GM19193 (cell line): Measurements from ENCODE around the gene SYMPK.

Source experiments
- POLR2A ChIP-seq: IDR thresholded peaks from 4 replicates; pipeline ENCODE4 v1.6.1; 2011; ENCODE audit not compliant: insufficient read depth, insufficient read length; ENCODE audit errors: extremely low read depth

The SYMPK gene

DNA sequence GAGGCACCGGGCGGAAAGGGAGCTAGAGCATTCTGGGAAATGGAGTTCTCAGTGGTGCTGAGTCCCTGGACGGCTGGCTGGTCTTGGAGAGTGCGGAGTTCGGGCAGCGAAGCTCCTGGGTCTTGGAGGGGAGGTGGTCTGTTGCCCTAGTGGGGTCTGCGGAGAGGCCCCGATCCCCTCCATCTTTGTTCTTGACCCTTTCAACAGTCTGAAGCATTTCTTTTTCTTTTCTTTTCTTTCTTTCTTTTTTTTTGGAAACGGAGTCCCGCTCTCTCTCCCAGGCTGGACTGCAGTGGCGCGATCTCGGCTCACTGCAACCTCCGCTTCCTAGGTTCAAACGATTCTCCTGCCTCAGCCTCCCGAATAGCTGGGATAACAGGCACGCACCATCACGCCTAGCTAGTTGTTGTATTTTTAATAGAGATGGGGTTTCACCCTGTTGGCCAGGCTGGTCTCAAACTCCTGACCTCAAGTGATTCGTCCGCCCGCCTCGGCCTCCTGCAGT is 440 bp upstream of the SYMPK start:
- TF ChIP-seq POLR2A: no peak

- TF ChIP-seq POLR2A: no peak
These were observed 730 bp downstream of the SYMPK start for GRCh38 chr19:45862271-45862563.

- no peak for TF ChIP-seq POLR2A
These were observed 2.3 kb downstream of the SYMPK start for GRCh38 chr19:45860359-45861259.

GRCh38 chr19:45854167-45854778 is 8.7 kb downstream of the SYMPK start:
- no peak for TF ChIP-seq POLR2A

DNA sequence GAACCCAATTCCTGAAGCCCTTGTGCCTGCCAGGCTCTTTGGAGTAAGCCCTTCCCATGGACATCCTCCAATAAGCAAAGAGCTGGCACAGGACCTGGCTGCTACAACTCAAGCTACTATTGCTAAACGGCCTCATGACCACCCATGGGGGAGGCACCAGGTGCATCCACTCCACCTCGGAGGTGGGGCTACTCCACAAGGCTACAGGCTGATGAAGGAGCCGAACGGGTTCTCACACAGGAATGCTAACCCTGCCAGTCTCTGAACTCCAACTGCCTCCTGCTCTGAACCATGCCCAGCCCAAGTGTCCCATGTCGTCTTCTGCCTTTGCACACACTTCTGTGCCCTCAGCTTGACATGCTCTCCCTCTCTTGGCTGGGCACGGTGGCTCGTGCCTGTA is 10.0 kb downstream of the SYMPK start:
- TF ChIP-seq POLR2A: no peak

DNA sequence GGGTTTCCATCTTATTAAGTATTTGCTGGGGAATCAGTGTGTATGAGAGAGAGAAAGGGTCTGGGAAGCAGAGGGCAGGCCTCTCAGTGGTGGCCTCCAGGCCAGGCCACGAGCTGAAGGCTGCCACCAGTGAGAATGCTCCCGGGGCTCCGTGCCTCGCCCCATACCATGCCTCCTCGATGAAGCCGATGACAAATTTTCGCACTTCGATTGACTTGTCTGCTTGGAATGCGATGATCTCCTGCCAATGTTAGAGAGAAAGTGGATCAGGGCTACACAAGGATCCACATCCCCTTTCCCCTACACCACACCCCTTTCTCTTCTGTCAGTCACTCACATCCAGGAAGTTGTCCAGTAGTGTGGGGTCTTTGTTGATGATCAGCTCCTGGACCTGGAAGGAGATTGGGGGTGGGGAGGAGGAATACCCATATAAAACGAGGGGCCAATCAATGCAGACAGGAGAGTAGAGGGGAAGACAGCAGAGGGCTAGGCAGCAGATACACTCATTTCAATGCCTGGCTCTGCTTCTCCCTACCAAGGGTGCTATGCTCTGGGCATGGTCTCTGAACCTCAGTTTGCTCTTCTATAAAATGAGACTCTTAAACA is 10.7 kb downstream of the SYMPK start:
- TF ChIP-seq POLR2A: no peak

DNA sequence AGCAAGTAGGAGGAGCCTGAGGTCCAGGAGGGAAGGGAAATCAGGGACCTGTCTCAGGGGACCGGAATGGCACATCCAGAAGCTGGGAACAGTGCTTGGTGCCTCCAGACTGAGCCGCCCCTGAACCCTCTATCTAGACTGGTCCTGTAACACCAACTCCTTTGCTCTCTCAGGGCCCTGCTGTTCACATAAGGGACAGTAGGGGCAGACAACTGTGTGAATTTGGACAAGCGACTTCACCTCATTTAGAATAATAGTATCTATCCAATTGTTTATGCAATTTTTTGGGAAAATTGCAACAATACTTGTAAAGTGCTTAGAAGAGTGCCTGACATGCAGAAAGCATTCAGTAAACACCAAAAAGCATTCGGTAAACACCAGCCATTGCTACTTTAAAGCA is 14.0 kb downstream of the SYMPK start:
- no peak for TF ChIP-seq POLR2A

DNA sequence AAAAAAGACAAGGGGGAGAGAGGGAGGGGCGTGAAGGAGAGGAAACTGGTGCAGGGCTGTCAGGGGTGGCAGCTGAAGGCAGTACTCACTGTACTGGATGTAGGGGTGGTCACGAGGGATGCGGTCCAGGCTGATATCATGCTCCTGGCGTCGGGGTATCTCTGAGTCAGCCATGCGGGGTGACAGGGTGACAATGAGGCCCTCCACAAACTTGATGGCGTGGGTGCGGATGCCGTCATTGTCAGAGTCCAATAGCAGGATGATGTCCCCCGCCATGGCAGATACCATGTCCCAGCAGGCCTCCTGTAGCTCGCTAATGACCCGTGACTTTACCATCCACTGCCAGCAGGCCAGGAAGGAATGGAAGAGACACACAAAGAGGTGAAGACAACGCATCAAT is 15.3 kb downstream of the SYMPK start:
- TF ChIP-seq POLR2A: no peak

DNA sequence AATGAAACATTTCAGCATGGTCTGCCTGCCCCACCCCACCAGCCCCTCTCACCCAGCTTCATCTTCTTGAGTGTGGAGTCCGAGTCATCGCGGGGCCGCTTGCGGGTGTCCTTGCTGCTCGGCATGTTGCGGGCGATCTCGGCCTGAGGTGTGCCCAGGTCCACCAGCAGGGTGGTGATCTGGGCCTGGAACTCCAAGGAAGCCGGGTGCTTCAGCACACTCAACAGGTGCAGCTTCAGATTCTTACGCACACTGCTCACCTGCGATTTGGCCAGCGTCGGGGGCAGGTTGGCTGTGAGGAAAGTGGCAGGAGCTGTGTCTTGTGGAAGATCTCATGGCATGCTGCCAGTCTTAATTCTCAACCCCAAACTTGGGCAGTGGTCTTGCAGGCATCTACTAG is 20.7 kb downstream of the SYMPK start:
- TF ChIP-seq POLR2A: no peak

GRCh38 chr19:45834970-45835369 is 28.0 kb downstream of the SYMPK start:
- TF ChIP-seq POLR2A: no peak

GRCh38 chr19:45828945-45829344 is 34.0 kb downstream of the SYMPK start:
- TF ChIP-seq POLR2A: no peak

DNA sequence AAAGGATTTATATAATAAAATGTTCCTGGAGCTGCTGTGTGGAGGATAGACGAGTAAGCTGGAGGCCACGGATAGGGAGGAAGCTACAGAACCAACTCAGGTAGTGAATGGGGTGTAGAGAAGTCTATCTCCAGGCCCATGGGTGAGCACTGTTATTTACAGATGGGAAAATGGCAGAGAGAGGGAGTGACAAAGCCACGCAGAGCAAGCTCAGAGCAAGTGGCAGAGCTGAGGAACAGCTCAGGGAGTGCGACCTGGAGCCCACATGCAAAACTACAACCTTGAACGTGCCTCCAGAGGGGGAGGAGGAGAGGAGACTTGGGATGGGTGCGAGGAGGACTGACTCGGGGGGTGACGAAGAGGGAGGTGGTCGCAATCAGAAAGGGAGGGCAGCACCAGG is 34.4 kb downstream of the SYMPK start:
- no peak for TF ChIP-seq POLR2A

DNA sequence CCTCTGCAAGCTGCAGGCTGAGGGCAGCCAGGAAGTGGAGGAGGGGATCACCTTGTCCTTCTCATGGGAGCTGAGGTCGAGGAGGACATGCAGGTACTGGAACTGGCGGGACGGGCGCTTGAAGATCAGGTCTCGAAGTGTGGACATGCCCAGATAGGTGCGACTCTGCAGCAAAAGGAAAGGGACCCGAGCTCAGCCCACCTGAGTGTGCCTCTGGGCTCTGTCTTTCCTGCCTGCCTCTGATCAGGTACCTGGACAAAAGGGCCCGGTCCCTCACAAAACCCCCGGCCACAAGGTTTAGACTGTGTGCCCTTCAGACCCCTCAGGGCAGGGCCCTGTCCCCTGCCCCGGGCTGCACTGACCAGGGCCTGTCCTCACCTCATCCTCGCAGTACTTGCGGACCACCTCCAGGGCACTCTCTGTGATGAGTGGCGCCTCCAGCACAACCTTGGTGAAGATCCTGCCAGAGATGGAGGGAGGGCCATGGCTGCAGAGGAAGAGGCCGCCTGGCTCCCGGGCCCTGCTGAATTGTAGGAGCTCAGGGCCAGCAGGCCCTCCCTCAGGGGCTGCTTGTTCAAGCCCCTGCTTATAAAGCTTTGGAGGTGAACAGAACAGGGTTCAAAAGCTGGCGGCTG is 35.4 kb downstream of the SYMPK start:
- no peak for TF ChIP-seq POLR2A

- TF ChIP-seq POLR2A: no peak
These were observed 36.0 kb downstream of the SYMPK start for GRCh38 chr19:45826934-45827333.
